Hippocampal formation (tissue), 2 donors: Measurements from ENCODE around the gene IGSF11.

Source experiments
- DNase-seq, 2 donors: peaks; one replicate each; lab custom pipeline; 2025; lab: John Stamatoyannopoulos, UW

Gene IGSF11

GRCh38 chr3:118949113-118949760 lies 85.4 kb downstream of the IGSF11 start:
- DNase-seq: no peak

- no peak for DNase-seq
Measured at GRCh38 chr3:118948146-118948545, 86.5 kb downstream of the IGSF11 start.

GRCh38 chr3:118946449-118946848 lies 88.2 kb downstream of the IGSF11 start:
- DNase-seq: no peak

GRCh38 chr3:118945834-118946233 lies 88.8 kb downstream of the IGSF11 start:
- no peak for DNase-seq

GRCh38 chr3:118943597-118943996 lies 91.0 kb downstream of the IGSF11 start:
- DNase-seq: no peak

- no peak for DNase-seq
Measured at GRCh38 chr3:118942671-118943070, 92.0 kb downstream of the IGSF11 start.

GRCh38 chr3:118942195-118942594 lies 92.5 kb downstream of the IGSF11 start:
- DNase-seq: no peak

- DNase-seq: no peak
Measured at GRCh38 chr3:118941236-118941635, 93.4 kb downstream of the IGSF11 start.

- no peak for DNase-seq
Measured at GRCh38 chr3:118938183-118938961, 96.3 kb downstream of the IGSF11 start.

- DNase-seq: no peak
Measured at GRCh38 chr3:118936811-118937210, 97.8 kb downstream of the IGSF11 start.

- DNase-seq: peak; percentile 6 to 57
Measured at GRCh38 chr3:118932822-118933558, 101.7 kb downstream of the IGSF11 start.

- DNase-seq: no peak
Measured at GRCh38 chr3:118931996-118932395, 102.7 kb downstream of the IGSF11 start.

- DNase-seq: no peak
Measured at GRCh38 chr3:118927449-118927848, 107.2 kb downstream of the IGSF11 start.

- DNase-seq: no peak
Measured at GRCh38 chr3:118912188-118912587, 122.5 kb downstream of the IGSF11 start.

GRCh38 chr3:118910332-118910731 lies 124.3 kb downstream of the IGSF11 start:
- DNase-seq: no peak

- DNase-seq: no peak
Measured at GRCh38 chr3:118909763-118910162, 124.9 kb downstream of the IGSF11 start.

GRCh38 chr3:118907909-118908308 lies 126.7 kb downstream of the IGSF11 start:
- no peak for DNase-seq

- DNase-seq: no peak
Measured at GRCh38 chr3:118900737-118901525, 133.7 kb downstream of the IGSF11 start.

- DNase-seq: no peak
Measured at GRCh38 chr3:118890206-118890605, 144.4 kb downstream of the IGSF11 start.

GRCh38 chr3:118889691-118890090 lies 145.0 kb downstream of the IGSF11 start:
- DNase-seq: no peak

- no peak for DNase-seq
Measured at GRCh38 chr3:118886708-118887107, 147.9 kb downstream of the IGSF11 start.

GRCh38 chr3:118884748-118885206 lies 149.9 kb downstream of the IGSF11 start:
- DNase-seq: peak; percentile 63 to 82
